HUDEP-2 (cell line): ENCODE results near the gene OVAAL.

ENCODE experiments used
- DNase-seq, 76 experiments: peaks; one replicate each; lab custom pipeline; 2025; ENCODE audit not compliant: unreplicated experiment in 76 of 76; lab: John Stamatoyannopoulos, UW

Gene OVAAL

GRCh38 chr1:180558664-180559063 is at the start of gene OVAAL:
TSS of gene OVAAL (plus strand) at chr1:180558964.
- DNase-seq: no peak

GRCh38 chr1:180510882-180511281 is 47.9 kb upstream of the OVAAL start:
- no peak for DNase-seq

- DNase-seq: no peak
Measured at GRCh38 chr1:180513531-180513930, 45.2 kb upstream of the OVAAL start.

GRCh38 chr1:180515364-180515763 is 43.4 kb upstream of the OVAAL start:
- no peak for DNase-seq

GRCh38 chr1:180515857-180516388 is 42.8 kb upstream of the OVAAL start:
- peak in 59 of 76 experiments; percentile 3 to 75 (median 37) for DNase-seq

GRCh38 chr1:180519846-180520245 is 38.9 kb upstream of the OVAAL start:
- DNase-seq: no peak

- DNase-seq: no peak
Measured at GRCh38 chr1:180521474-180522212, 37.1 kb upstream of the OVAAL start.

GRCh38 chr1:180522213-180522515 is 36.6 kb upstream of the OVAAL start:
- no peak for DNase-seq

- no peak for DNase-seq
Measured at GRCh38 chr1:180524160-180524914, 34.4 kb upstream of the OVAAL start.

- no peak for DNase-seq
Measured at GRCh38 chr1:180524915-180525714, 33.6 kb upstream of the OVAAL start.

- no peak for DNase-seq
Measured at GRCh38 chr1:180525715-180526039, 33.1 kb upstream of the OVAAL start.

- DNase-seq: peak in 2 of 76 experiments; percentile 12
Measured at GRCh38 chr1:180527101-180527669, 31.6 kb upstream of the OVAAL start.

GRCh38 chr1:180528868-180529470 is 29.8 kb upstream of the OVAAL start:
- DNase-seq: no peak

GRCh38 chr1:180530501-180530900 is 28.3 kb upstream of the OVAAL start:
- DNase-seq: no peak

- no peak for DNase-seq
Measured at GRCh38 chr1:180532854-180533253, 25.9 kb upstream of the OVAAL start.

- peak in 52 of 76 experiments; percentile 2 to 70 (median 28) for DNase-seq
Measured at GRCh38 chr1:180533266-180533987, 25.3 kb upstream of the OVAAL start.

- no peak for DNase-seq
Measured at GRCh38 chr1:180534214-180534613, 24.6 kb upstream of the OVAAL start.

- DNase-seq: no peak
Measured at GRCh38 chr1:180535418-180535999, 23.3 kb upstream of the OVAAL start.

GRCh38 chr1:180536821-180537372 is 21.9 kb upstream of the OVAAL start:
- no peak for DNase-seq
